Trophoblast cell (in vitro differentiated cells and primary cell): Measurements from ENCODE around the gene SFXN5.

Experiments used
- DNase-seq, 2 donors: peaks; one replicate each; pipeline ENCODE4 v3.0.0-alpha.2; 2016
- H2AFZ ChIP-seq: 2 replicates; pipeline ENCODE4 v1.6.1; 2013; ENCODE audit warnings: low read length, moderate library complexity, mild to moderate bottlenecking; ENCODE audit not compliant: insufficient read depth, poor library complexity
- H2AK5ac ChIP-seq: 2 replicates; pipeline ENCODE4 v1.6.1; 2013; ENCODE audit warnings: mild to moderate bottlenecking, low read length
- H2BK120ac ChIP-seq: 2 replicates; pipeline ENCODE4 v1.6.1; 2013; ENCODE audit warnings: low read length, mild to moderate bottlenecking, moderate library complexity; ENCODE audit not compliant: insufficient read depth, poor library complexity
- H2BK12ac ChIP-seq: 2 replicates; pipeline ENCODE4 v1.6.1; 2013; ENCODE audit warnings: mild to moderate bottlenecking, low read length, moderate library complexity
- H2BK5ac ChIP-seq: 2 replicates; pipeline ENCODE4 v1.6.1; 2013; ENCODE audit warnings: low read length, low read depth, moderate library complexity, mild to moderate bottlenecking; ENCODE audit not compliant: poor library complexity
- H3K14ac ChIP-seq: 2 replicates; pipeline ENCODE4 v1.6.1; 2013; ENCODE audit warnings: mild to moderate bottlenecking, low read length
- H3K18ac ChIP-seq: 2 replicates; pipeline ENCODE4 v1.6.1; 2013; ENCODE audit warnings: mild to moderate bottlenecking, low read length
- H3K23ac ChIP-seq: 2 replicates; pipeline ENCODE4 v1.6.1; 2013; ENCODE audit warnings: low read length
- H3K27ac ChIP-seq: 2 replicates; pipeline ENCODE4 v1.5.1; 2013; ENCODE audit warnings: low read depth, mild to moderate bottlenecking, inconsistent platforms, low read length, moderate library complexity
- H3K27me3 ChIP-seq: 2 replicates; pipeline ENCODE4 v1.6.1; 2013; ENCODE audit warnings: inconsistent platforms, mild to moderate bottlenecking, low read length, moderate library complexity; ENCODE audit not compliant: insufficient read depth
- H3K36me3 ChIP-seq, 2 experiments: 1 replicate in 1 of 2; 2 replicates in 1 of 2; pipeline ENCODE4 v1.6.1; 2013; ENCODE audit warnings: low read length in 2 of 2, mild to moderate bottlenecking in 2 of 2, moderate library complexity in 1 of 2; ENCODE audit not compliant: insufficient read depth in 2 of 2, control insufficient read depth in 1 of 2
- H3K4ac ChIP-seq: 2 replicates; pipeline ENCODE4 v1.6.1; 2013; ENCODE audit warnings: low read depth, mild to moderate bottlenecking, low read length, moderate library complexity
- H3K4me1 ChIP-seq, 2 experiments: 1 replicate in 1 of 2; 2 replicates in 1 of 2; pipeline ENCODE4 v1.6.1; 2013; ENCODE audit warnings: low read length in 2 of 2, mild to moderate bottlenecking in 2 of 2, moderate library complexity in 1 of 2; ENCODE audit not compliant: insufficient read depth in 2 of 2, control insufficient read depth in 1 of 2
- H3K4me2 ChIP-seq: 2 replicates; pipeline ENCODE4 v1.6.1; 2013; ENCODE audit warnings: inconsistent platforms, mild to moderate bottlenecking, low read length, moderate library complexity
- H3K4me3 ChIP-seq: 2 replicates; pipeline ENCODE4 v1.5.1; 2013; ENCODE audit warnings: mild to moderate bottlenecking, low read depth, low read length, inconsistent platforms
- H3K79me1 ChIP-seq: one replicate; pipeline ENCODE4 v1.6.1; 2013; ENCODE audit warnings: low read length
- H3K79me2 ChIP-seq: 2 replicates; pipeline ENCODE4 v1.6.1; 2013; ENCODE audit warnings: low read length, mild to moderate bottlenecking; ENCODE audit not compliant: control insufficient read depth, insufficient read depth, poor library complexity
- H3K9ac ChIP-seq: 2 replicates; pipeline ENCODE4 v1.6.1; 2013; ENCODE audit warnings: mild to moderate bottlenecking, low read length
- H3K9me3 ChIP-seq: 2 replicates; pipeline ENCODE4 v1.6.1; 2013; ENCODE audit warnings: low read depth, mild to moderate bottlenecking, control low read depth, inconsistent platforms, low read length; ENCODE audit not compliant: insufficient read depth
- H4K12ac ChIP-seq: 2 replicates; pipeline ENCODE4 v1.6.1; 2013; ENCODE audit warnings: low read depth, mild to moderate bottlenecking, low read length, moderate library complexity
- H4K8ac ChIP-seq: 2 replicates; pipeline ENCODE4 v1.6.1; 2013; ENCODE audit warnings: low read depth, mild to moderate bottlenecking, low read length, moderate library complexity
- H4K91ac ChIP-seq: one replicate; pipeline ENCODE4 v1.6.1; 2013; ENCODE audit warnings: low read depth, mild to moderate bottlenecking, low read length, moderate library complexity
- WGBS: extraction: QIAGEN DNeasy Blood & Tissue Kit; methylation state at CpG from one replicate; pipeline ENCODE4 v1.1.7; 2013; ENCODE audit warnings: missing lambda C conversion rate; ENCODE audit not compliant: insufficient read length, insufficient coverage; ENCODE audit errors: extremely low coverage; 5-methylcytosine and 5-hydroxymethylcytosine counted together

SFXN5 gene

GRCh38 chr2:73082523-73083410 is 11.3 kb upstream of the SFXN5 start:
- no peak overlapping the region for H2BK120ac ChIP-seq
- no peak overlapping the region for H3K9ac ChIP-seq
- H2AFZ ChIP-seq: no peak overlapping the region
- WGBS: no CpG with 5 or more reads among the region's 13 CpGs
- no peak overlapping the region for H2BK5ac ChIP-seq
- no peak overlapping the region for H4K91ac ChIP-seq
- peaks cover 22 to 26% of the 10 kb centered on the region in 2 experiments for H3K36me3 ChIP-seq
- H3K27ac ChIP-seq: no peak overlapping the region
- H4K8ac ChIP-seq: no peak overlapping the region
- H3K79me2 ChIP-seq: no peaks in the 10 kb centered on the region
- H2AK5ac ChIP-seq: no peak overlapping the region
- no peak overlapping the region for H3K14ac ChIP-seq
- peaks cover 10 to 13% of the 10 kb centered on the region in 2 experiments for H3K4me1 ChIP-seq
- no peaks in the 10 kb centered on the region for H3K27me3 ChIP-seq
- DNase-seq: no peak
- H3K4ac ChIP-seq: no peak overlapping the region
- no peak overlapping the region for H3K4me2 ChIP-seq
- no peaks in the 10 kb centered on the region for H3K9me3 ChIP-seq
- no peak overlapping the region for H4K12ac ChIP-seq
- no peaks in the 10 kb centered on the region for H3K79me1 ChIP-seq
- no peak overlapping the region for H2BK12ac ChIP-seq
- H3K23ac ChIP-seq: no peak overlapping the region
- H3K18ac ChIP-seq: no peak overlapping the region
- no peak overlapping the region for H3K4me3 ChIP-seq

- H3K4me2 ChIP-seq: no peak overlapping the region
- H4K91ac ChIP-seq: no peak overlapping the region
- no peak overlapping the region for H2BK5ac ChIP-seq
- no peak overlapping the region for H3K14ac ChIP-seq
- no peak overlapping the region for H3K18ac ChIP-seq
- no peak for DNase-seq
- peaks cover 18 to 26% of the 10 kb centered on the region in 2 experiments for H3K36me3 ChIP-seq
- H2AK5ac ChIP-seq: no peak overlapping the region
- H3K79me1 ChIP-seq: no peaks in the 10 kb centered on the region
- no peak overlapping the region for H2BK12ac ChIP-seq
- H3K27ac ChIP-seq: no peak overlapping the region
- no CpG with 5 or more reads among the region's 16 CpGs for WGBS
- no peak overlapping the region for H2AFZ ChIP-seq
- H3K4me3 ChIP-seq: no peak overlapping the region
- no peaks in the 10 kb centered on the region for H3K79me2 ChIP-seq
- no peaks in the 10 kb centered on the region for H3K27me3 ChIP-seq
- H2BK120ac ChIP-seq: no peak overlapping the region
- no peak overlapping the region for H3K4ac ChIP-seq
- peaks cover 7 to 10% of the 10 kb centered on the region in 2 experiments for H3K4me1 ChIP-seq
- no peak overlapping the region for H3K9ac ChIP-seq
- H4K8ac ChIP-seq: no peak overlapping the region
- no peak overlapping the region for H3K23ac ChIP-seq
- H4K12ac ChIP-seq: no peak overlapping the region
- H3K9me3 ChIP-seq: no peaks in the 10 kb centered on the region
Observed at GRCh38 chr2:73081181-73081671, 9.7 kb upstream of the SFXN5 start.

GRCh38 chr2:73080321-73081131 is 9.0 kb upstream of the SFXN5 start:
- Histone ChIP-seq H3K9me3 (no peaks in the 10 kb centered on the region), H3K27ac (no peak overlapping the region), H3K36me3 (peaks cover 18 to 26% of the 10 kb centered on the region in 2 experiments), H3K9ac (no peak overlapping the region), H3K4me1 (peaks cover 12 to 13% of the 10 kb centered on the region in 2 experiments), H3K18ac (no peak overlapping the region), H2AFZ (no peak overlapping the region), H2AK5ac (no peak overlapping the region), H3K4ac (no peak overlapping the region), H3K27me3 (no peaks in the 10 kb centered on the region), H2BK12ac (no peak overlapping the region), H4K12ac (no peak overlapping the region), H2BK5ac (no peak overlapping the region), H3K23ac (no peak overlapping the region), H3K4me3 (no peak overlapping the region), H3K79me1 (no peaks in the 10 kb centered on the region), H4K8ac (no peak overlapping the region), H4K91ac (no peak overlapping the region), H3K4me2 (no peak overlapping the region), H3K79me2 (no peaks in the 10 kb centered on the region), H3K14ac (no peak overlapping the region), H2BK120ac (no peak overlapping the region)
- WGBS: no CpG with 5 or more reads among the region's 31 CpGs
- no peak for DNase-seq

- Histone ChIP-seq H3K4me3 (no peak overlapping the region), H3K27ac (no peak overlapping the region), H3K36me3 (peaks cover 20 to 25% of the 10 kb centered on the region in 2 experiments), H3K79me2 (no peaks in the 10 kb centered on the region), H3K4me2 (no peak overlapping the region), H3K23ac (no peak overlapping the region), H2AFZ (no peak overlapping the region), H3K27me3 (no peaks in the 10 kb centered on the region), H4K91ac (no peak overlapping the region), H2BK120ac (no peak overlapping the region), H3K9ac (no peak overlapping the region), H3K14ac (no peak overlapping the region), H3K4ac (no peak overlapping the region), H2AK5ac (no peak overlapping the region), H4K12ac (no peak overlapping the region), H3K4me1 (peaks cover 11 to 12% of the 10 kb centered on the region in 2 experiments), H2BK12ac (no peak overlapping the region), H3K18ac (no peak overlapping the region), H2BK5ac (no peak overlapping the region), H3K79me1 (no peaks in the 10 kb centered on the region), H3K9me3 (no peaks in the 10 kb centered on the region), H4K8ac (no peak overlapping the region)
- no CpG with 5 or more reads among the region's 9 CpGs for WGBS
- no peak for DNase-seq
Observed at GRCh38 chr2:73079636-73080035, 8.1 kb upstream of the SFXN5 start.
